Chondrocyte (in vitro differentiated cells): ENCODE data around the gene ACP7. TPM values are rescaled to one million over a fixed set of nuclear protein-coding genes. Genes with fewer than 3 reads are reported as not detected.

Source experiments
- DNase-seq: peaks from one replicate; pipeline ENCODE4 v3.0.0; 2021; ENCODE audit warnings: mixed read lengths, low spot score
- H3K27ac Mint-ChIP-seq: one replicate; pipeline ENCODE4 v1.8.0; 2021; ENCODE audit warnings: mild to moderate bottlenecking, moderate library complexity, mixed read lengths; ENCODE audit not compliant: unreplicated experiment
- H3K27me3 Mint-ChIP-seq: 2 replicates; pipeline ENCODE4 v1.8.0; 2021; ENCODE audit warnings: low read depth, mixed read lengths
- H3K36me3 Mint-ChIP-seq: 2 replicates; pipeline ENCODE4 v1.8.0; 2021; ENCODE audit warnings: low read depth, mixed read lengths
- H3K4me1 Mint-ChIP-seq: 2 replicates; pipeline ENCODE4 v1.8.0; 2021; ENCODE audit warnings: low read depth, mild to moderate bottlenecking, mixed read lengths
- H3K4me3 Mint-ChIP-seq: one replicate; pipeline ENCODE4 v1.8.0; 2021; ENCODE audit warnings: mild to moderate bottlenecking, moderate library complexity, mixed read lengths; ENCODE audit not compliant: unreplicated experiment
- H3K9me3 Mint-ChIP-seq: 2 replicates; pipeline ENCODE4 v1.8.0; 2021; ENCODE audit warnings: low read depth, mixed read lengths
- CTCF ChIP-seq: fragments of 200-600 bp; sonication (generic); IDR thresholded peaks from 2 replicates; pipeline ENCODE4 v1.5.0; 2021; ENCODE audit warnings: antibody characterized with exemption, mild to moderate bottlenecking, moderate library complexity
- total RNA-seq: library from RNA; stranded (reverse); gene quantifications from 3 replicates; pipeline ENCODE4 v1.2.1, GENCODE V29; 2021

The ACP7 gene
- total RNA-seq, 1 donor from 2014 or later = not detected

GRCh38 chr19:39138221-39139211 is 54.3 kb downstream of the ACP7 start:
- H3K27me3 Mint-ChIP-seq = no peaks in the 10 kb centered on the region
- H3K4me1 Mint-ChIP-seq = peaks cover 29% of the 10 kb centered on the region
- H3K4me3 Mint-ChIP-seq = no peak overlapping the region
- DNase-seq = no peak
- TF ChIP-seq CTCF = no peak
- H3K36me3 Mint-ChIP-seq = no peaks in the 10 kb centered on the region
- H3K9me3 Mint-ChIP-seq = no peaks in the 10 kb centered on the region
- H3K27ac Mint-ChIP-seq = no peak overlapping the region

- Mint-ChIP-seq H3K4me3 (no peak overlapping the region), H3K4me1 (peaks cover 32% of the 10 kb centered on the region), H3K27me3 (no peaks in the 10 kb centered on the region), H3K27ac (no peak overlapping the region), H3K36me3 (no peaks in the 10 kb centered on the region), H3K9me3 (no peaks in the 10 kb centered on the region)
- DNase-seq = no peak
- TF ChIP-seq CTCF = no peak
These were observed 55.2 kb downstream of the ACP7 start for GRCh38 chr19:39139305-39139874.

- H3K9me3 Mint-ChIP-seq = no peaks in the 10 kb centered on the region
- no peak for TF ChIP-seq CTCF
- H3K36me3 Mint-ChIP-seq = no peaks in the 10 kb centered on the region
- H3K27me3 Mint-ChIP-seq = no peaks in the 10 kb centered on the region
- no peak overlapping the region for H3K27ac Mint-ChIP-seq
- H3K4me3 Mint-ChIP-seq = no peak overlapping the region
- no peak for DNase-seq
- H3K4me1 Mint-ChIP-seq = peaks cover 37% of the 10 kb centered on the region
These were observed 55.8 kb downstream of the ACP7 start for GRCh38 chr19:39139971-39140453.

GRCh38 chr19:39140594-39140993 is 56.4 kb downstream of the ACP7 start:
- Mint-ChIP-seq H3K4me1 (peaks cover 37% of the 10 kb centered on the region), H3K27me3 (no peaks in the 10 kb centered on the region), H3K9me3 (no peaks in the 10 kb centered on the region), H3K4me3 (no peak overlapping the region), H3K36me3 (no peaks in the 10 kb centered on the region), H3K27ac (no peak overlapping the region)
- TF ChIP-seq CTCF = no peak
- no peak for DNase-seq

GRCh38 chr19:39141929-39142328 is 57.8 kb downstream of the ACP7 start:
- H3K9me3 Mint-ChIP-seq = no peaks in the 10 kb centered on the region
- no peak for DNase-seq
- no peak for TF ChIP-seq CTCF
- H3K4me1 Mint-ChIP-seq = peaks cover 28% of the 10 kb centered on the region
- no peaks in the 10 kb centered on the region for H3K36me3 Mint-ChIP-seq
- H3K27me3 Mint-ChIP-seq = no peaks in the 10 kb centered on the region
- H3K27ac Mint-ChIP-seq = no peak overlapping the region
- no peak overlapping the region for H3K4me3 Mint-ChIP-seq
